NCI-H82 treated with DMSO at 0.1 percent for 48 hours (cell line): Measurements from ENCODE around the gene L3MBTL1.

ENCODE experiments used
- DNase-seq: peaks from one replicate; lab custom pipeline; 2025; ENCODE audit not compliant: unreplicated experiment; lab: John Stamatoyannopoulos, UW

The L3MBTL1 gene

DNA sequence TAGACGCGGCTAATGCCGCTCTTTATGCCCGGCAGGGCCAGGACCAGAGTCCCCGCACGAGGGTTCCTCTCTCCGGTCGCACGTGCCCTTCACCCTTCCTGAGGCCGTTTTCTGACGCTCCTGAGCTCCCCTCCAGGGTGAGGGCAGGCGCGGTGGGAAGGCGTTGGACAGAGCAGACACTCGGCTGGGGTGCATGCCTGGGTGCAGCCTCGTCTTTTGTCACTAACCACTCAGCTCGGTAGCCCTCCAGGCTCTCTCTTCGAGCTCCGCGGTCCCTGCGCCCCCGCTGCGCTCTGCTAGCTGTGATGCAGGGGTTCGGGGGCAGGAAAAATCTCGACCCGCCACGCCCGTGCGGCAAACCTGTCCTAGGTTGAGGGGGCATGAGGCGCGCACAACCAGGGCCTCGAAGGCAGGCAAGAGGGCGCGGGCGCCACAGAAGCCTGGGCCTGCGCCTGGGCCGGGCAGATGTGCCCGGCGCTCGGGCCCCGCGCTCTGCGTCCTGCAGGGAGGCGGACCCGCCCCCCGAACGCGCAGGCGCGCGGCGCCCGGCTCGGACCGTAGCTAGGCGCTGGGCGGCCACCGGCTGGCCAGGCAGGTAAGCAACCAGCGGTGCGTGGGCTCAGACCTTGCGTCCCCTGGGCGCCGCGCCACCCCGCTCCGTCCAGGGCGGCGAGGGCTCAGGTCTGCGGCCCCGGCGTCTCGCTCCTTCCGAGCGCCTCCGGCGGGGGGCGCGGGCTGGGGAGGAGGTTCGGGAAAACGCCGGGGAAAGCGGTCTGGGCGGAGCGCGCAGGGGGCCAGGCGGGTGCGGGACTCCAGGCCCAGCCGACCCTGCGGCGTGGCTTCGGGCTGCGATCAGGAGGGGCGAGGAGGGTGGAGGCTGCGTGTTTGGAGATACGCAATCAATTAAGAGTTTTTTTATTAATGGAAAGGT, at the start of gene L3MBTL1:
Gene L3MBTL1, plus strand, starts transcription at position 548 of the 931 bp plus-strand sequence. CDS start 5,807 bp downstream, outside the sequence.
- no peak for DNase-seq

- no peak for DNase-seq
These were observed 49.0 kb upstream of the L3MBTL1 start for GRCh38 chr20:43458422-43458924.

DNA sequence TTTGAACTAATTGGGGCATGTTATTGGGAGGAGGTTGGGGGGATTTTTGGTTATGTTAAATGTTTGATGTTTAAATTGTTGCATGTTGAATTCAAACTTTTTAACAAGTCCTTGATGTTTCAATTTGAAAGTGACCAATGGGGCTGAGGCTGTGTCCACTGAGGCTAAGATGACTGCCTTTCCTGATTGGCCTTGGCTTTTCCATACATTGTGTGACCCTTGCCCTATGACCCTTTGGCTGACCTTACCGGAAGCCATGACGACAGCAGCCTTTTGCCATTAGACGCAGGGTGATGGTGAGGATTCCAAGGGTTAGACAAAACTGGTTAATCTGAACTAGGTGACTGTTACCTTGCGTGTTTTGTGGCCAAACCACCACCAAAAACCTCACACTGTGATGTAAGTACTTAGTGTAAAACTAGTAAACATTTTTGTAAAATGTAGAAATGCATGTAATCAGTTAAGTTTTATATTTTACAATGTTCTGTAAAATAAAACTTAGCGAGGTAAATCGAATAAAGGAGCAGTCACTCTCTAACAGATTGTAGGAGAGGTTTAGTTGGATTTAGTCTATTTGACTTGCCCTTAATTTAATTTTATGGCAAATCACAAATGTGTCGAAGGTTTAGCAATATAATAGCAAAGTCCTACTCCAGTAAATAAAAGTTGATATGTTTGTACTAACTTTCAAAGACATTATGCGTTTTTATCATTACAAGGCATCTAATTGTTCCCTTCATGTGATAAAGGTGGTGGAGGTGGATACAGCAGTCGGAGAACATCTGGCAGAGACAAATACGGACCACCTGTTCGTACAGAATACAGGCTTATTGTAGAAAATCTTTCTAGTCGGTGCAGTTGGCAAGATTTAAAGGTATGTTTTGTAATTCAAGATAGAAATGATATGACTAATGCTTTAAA, 48.2 kb upstream of the L3MBTL1 start:
- no peak for DNase-seq

- DNase-seq, result no peak
These were observed 47.2 kb upstream of the L3MBTL1 start for GRCh38 chr20:43460172-43460829.

DNA sequence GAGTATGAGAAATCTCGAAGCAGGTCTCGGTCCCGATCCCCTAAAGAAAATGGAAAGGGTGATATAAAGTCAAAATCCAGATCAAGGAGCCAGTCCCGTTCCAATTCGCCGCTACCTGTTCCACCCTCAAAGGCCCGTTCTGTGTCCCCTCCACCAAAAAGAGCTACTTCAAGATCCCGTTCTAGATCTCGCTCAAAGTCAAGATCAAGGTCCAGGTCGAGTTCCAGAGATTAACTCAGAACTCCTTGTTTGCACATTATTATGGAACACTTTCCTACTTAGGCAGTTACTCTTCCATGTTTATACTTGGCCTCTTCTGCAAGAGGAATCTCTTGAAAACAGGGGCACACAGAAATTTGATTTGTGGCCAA, 46.7 kb upstream of the L3MBTL1 start:
- DNase-seq, result no peak

DNA sequence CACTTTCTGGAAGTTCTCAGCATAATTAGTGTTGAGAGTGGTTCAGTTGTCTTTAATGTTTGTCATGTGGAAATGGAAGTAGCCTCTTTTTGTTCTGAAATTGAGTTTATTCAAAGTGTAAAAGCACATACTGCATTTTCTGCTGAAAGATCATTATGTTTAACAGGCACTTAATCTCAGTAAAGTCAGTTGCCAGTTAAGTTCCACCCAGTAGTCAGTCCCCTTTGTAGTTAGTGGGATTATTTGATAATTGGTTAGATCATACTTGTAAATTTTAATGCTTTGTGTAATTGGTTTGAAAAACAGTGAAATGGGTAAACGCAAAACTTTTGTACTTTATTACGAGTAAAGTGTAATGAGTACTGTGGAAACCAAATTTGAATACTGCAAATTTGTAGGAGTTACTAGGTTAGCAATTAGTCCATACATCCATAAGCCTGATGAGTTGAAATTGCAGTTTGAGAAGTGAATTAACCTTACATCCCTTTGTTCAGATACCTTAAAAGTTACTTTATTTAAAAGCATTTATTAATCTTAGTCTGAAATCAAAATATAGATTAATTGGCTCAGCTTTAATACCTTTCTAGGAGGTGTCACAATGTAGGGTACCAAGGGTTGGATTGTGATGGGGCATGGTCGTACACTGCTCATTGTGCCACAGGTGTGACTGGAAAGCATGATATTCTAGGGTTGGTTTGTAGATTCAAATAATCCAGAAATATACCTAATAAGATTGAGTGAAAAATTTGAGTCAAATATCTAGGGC, 45.4 kb upstream of the L3MBTL1 start:
- no peak for DNase-seq

GRCh38 chr20:43462660-43463526, 44.6 kb upstream of the L3MBTL1 start:
- DNase-seq, result no peak

DNA sequence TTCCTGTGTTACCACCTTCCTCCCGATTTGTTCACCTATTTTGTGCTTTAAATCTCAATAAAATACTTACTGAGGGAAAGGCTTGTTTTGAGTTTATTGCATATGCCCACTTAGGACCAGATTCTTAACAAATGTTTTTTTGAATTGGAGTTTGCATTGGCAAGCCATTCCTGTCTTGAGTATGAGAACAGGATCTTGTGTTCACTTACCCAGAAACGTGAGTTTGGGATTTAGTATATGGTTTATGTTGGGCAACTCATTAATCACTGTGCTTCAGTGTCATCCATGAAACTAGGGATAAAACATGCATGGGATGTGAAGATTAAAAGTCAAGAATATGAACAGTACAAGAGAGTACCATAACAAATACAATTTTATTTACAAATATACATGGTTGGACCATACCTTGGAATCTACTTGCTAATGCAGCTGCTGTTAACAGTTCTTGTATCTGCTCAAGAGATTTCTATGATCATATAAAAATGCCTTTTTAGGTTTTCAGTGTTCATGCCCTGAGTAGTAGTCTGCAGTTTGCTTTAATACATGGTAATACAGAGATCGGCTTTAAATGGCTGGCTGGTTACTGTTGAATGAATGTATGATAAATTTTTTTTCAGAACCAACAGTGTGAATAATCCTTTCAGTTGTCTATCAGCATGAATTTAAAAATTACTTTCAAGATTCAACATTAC, 43.8 kb upstream of the L3MBTL1 start:
- no peak for DNase-seq

DNA sequence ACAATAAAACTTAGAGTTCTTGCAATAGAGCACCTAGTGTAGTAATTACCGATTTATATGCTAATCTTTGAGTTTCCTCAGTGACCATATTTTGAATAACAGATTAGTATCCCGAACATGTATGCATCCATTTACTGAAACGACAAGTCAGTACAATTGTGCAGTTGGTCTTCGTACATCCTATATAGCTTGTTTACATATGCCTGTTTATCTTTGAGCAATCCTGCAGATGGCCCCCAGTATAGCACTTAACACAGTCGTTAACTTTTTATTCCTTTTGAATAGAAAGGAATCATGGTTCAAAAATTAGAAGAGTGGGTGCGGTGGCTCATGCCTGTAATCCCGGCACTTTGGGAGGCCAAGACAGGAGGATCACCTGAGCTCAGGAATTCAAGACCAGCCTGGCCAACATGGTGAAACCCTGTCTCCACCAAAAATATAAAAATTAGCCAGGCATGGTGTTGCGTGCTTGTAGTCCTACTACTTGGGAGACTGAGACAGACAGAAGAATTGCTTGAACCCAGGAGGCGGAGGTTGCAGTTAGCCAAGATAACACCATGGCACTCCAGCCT, 43.2 kb upstream of the L3MBTL1 start:
- DNase-seq, result no peak

GRCh38 chr20:43465625-43465943, 41.9 kb upstream of the L3MBTL1 start:
- DNase-seq, result no peak

GRCh38 chr20:43467589-43467988, 39.9 kb upstream of the L3MBTL1 start:
- DNase-seq, result no peak

- DNase-seq, result no peak
These were observed 34.7 kb upstream of the L3MBTL1 start for GRCh38 chr20:43472671-43473380.

DNA sequence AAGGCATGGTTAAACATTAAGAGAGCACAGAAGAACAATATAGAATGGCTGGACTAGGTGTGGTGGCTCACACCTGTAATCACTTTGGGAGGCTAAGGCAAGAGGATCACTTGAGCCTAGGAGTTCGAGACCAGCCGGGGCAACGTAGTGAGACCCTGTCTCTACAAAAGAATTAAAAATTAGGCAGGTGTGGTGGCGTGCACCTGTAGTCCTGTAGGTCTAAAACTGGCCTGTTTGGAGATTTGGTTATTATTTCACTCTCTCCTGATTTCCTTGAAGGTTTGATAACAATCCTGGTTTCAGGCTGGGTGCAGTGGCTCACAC, 34.2 kb upstream of the L3MBTL1 start:
- no peak for DNase-seq

- DNase-seq, result no peak
These were observed 30.3 kb upstream of the L3MBTL1 start for GRCh38 chr20:43477193-43477592.

GRCh38 chr20:43477619-43478018, 29.9 kb upstream of the L3MBTL1 start:
- no peak for DNase-seq

- no peak for DNase-seq
These were observed 17.5 kb upstream of the L3MBTL1 start for GRCh38 chr20:43490038-43490437.

DNA sequence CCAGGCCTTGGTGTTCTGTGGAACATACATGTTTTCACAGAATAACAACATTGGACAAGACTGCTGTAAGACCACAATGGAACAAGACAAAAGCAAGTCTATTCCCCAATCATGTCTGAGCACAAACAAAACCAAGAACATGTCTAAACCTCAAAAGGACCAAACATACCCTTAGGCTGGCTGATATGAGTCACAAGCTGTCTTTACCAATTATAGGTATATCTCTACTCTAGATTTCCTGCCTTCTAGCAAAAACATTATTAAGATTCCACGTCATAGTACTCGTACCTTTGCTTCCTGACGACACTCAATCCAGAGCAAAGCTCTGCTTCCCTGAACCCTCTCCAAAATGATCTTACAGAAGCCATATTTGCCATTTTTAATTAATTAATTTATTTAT, 15.4 kb upstream of the L3MBTL1 start:
- no peak for DNase-seq

- no peak for DNase-seq
These were observed 12.1 kb upstream of the L3MBTL1 start for GRCh38 chr20:43495388-43495787.
